ENCODE measurements around the gene RETN.

DNA sequence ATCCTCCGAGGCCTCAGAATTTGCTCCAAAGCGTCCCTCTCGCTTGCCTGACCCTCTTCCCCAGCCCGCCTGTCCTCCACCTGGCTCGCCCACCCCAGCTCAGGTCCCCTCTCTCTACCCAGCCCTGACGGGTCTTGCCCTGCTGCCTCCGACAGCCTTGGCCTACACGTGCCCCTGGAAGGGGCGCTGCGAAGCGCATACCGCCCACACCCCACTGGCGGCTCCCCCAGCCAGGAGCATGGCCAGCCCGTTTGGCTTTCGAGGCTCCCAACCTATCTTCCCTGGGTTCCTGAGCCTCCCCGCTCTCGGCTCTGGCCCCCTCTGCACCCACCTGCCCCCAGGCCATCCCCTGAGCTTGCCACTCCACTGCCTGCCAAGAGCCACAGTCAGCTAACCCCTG is 44.0 kb upstream of the RETN start:
- TF ChIP-seq POLR2A (IDR thresholded peaks at IDR 0.05; ENCODE audit: low read depth, low read length): no peak
- no peak for TF ChIP-seq POLR2AphosphoS5 (IDR thresholded peaks at IDR 0.05; ENCODE audit: low read depth, low read length)
- no peak for TF ChIP-seq TAF1 (IDR thresholded peaks at IDR 0.05; ENCODE audit: borderline replicate concordance, low read depth, low read length)

All from GM12892 (cell line).